ENCODE data around the gene MEG3. TPM values are rescaled to one million over a fixed set of nuclear protein-coding genes. Genes with fewer than 3 reads are reported as not detected.

The MEG3 gene
- total RNA-seq, 4 donors from 2014 or later: 5.0 to 28.9 (median 10.2) TPM

GRCh38 chr14:100884456-100884855 is 58.5 kb downstream of the MEG3 start:
- no peak for TF ChIP-seq POLR2A (IDR thresholded peaks at IDR 0.05)
- no peak for TF ChIP-seq EP300 (IDR thresholded peaks at IDR 0.05)
- TF ChIP-seq, protein P1, sequence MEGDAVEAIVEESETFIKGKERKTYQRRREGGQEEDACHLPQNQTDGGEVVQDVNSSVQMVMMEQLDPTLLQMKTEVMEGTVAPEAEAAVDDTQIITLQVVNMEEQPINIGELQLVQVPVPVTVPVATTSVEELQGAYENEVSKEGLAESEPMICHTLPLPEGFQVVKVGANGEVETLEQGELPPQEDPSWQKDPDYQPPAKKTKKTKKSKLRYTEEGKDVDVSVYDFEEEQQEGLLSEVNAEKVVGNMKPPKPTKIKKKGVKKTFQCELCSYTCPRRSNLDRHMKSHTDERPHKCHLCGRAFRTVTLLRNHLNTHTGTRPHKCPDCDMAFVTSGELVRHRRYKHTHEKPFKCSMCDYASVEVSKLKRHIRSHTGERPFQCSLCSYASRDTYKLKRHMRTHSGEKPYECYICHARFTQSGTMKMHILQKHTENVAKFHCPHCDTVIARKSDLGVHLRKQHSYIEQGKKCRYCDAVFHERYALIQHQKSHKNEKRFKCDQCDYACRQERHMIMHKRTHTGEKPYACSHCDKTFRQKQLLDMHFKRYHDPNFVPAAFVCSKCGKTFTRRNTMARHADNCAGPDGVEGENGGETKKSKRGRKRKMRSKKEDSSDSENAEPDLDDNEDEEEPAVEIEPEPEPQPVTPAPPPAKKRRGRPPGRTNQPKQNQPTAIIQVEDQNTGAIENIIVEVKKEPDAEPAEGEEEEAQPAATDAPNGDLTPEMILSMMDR (IDR thresholded peaks at IDR 0.05): no peak
- no peak for TF ChIP-seq POLR2AphosphoS5 (IDR thresholded peaks at IDR 0.05)
- H3K4me1 ChIP-seq: peaks cover 14% of the 10 kb centered on the region

GRCh38 chr14:100885196-100885595 is 59.3 kb downstream of the MEG3 start:
- Histone ChIP-seq H3K36me3 (no peaks in the 10 kb centered on the region), H3K4me3 (no peak overlapping the region), H3K9me3 (no peaks in the 10 kb centered on the region), H3K4me1 (peaks cover 14% of the 10 kb centered on the region), H3K27me3 (peaks cover 4% of the 10 kb centered on the region), H3K27ac (no peak overlapping the region)
- DNase-seq (ENCODE audit: low spot score in 2 of 2): peak in 1 of 2 donors; percentile 52
- no peak for TF ChIP-seq POLR2A (IDR thresholded peaks at IDR 0.05)
- no peak for TF ChIP-seq EP300 (IDR thresholded peaks at IDR 0.05)
- TF ChIP-seq POLR2AphosphoS5 (IDR thresholded peaks at IDR 0.05): no peak
- TF ChIP-seq, protein P1 (IDR thresholded peaks at IDR 0.05): no peak
- 51% methylated on average over 2 of the region's 2 CpGs for WGBS

More at GRCh38 chr14:100884456-100884855, 58.5 kb downstream of the MEG3 start:
- no peak overlapping the region for H3K4me3 ChIP-seq
- DNase-seq (ENCODE audit: low spot score in 2 of 2): no peak
- H3K27me3 ChIP-seq: peaks cover 4% of the 10 kb centered on the region
- WGBS: 97% methylated on average over 13 of the region's 13 CpGs
- no peak overlapping the region for H3K27ac ChIP-seq
- H3K9me3 ChIP-seq: no peaks in the 10 kb centered on the region
- no peaks in the 10 kb centered on the region for H3K36me3 ChIP-seq

- Histone ChIP-seq H3K36me3 (no peaks in the 10 kb centered on the region), H3K9me3 (no peaks in the 10 kb centered on the region), H3K27me3 (peaks cover 4% of the 10 kb centered on the region), H3K4me1 (peaks cover 14% of the 10 kb centered on the region), H3K4me3 (no peak overlapping the region), H3K27ac (no peak overlapping the region)
- DNase-seq (ENCODE audit: low spot score in 2 of 2): no peak
- no peak for TF ChIP-seq POLR2A (IDR thresholded peaks at IDR 0.05)
- TF ChIP-seq POLR2AphosphoS5 (IDR thresholded peaks at IDR 0.05): no peak
- no peak for TF ChIP-seq EP300 (IDR thresholded peaks at IDR 0.05)
- TF ChIP-seq, protein P1 (IDR thresholded peaks at IDR 0.05): no peak
- 59% methylated on average over 5 of the region's 5 CpGs for WGBS
Observed at GRCh38 chr14:100885617-100886016, 59.7 kb downstream of the MEG3 start.

GRCh38 chr14:100887728-100888335 is 61.9 kb downstream of the MEG3 start:
- no peak overlapping the region for H3K27ac ChIP-seq
- no peaks in the 10 kb centered on the region for H3K9me3 ChIP-seq
- H3K4me1 ChIP-seq: peaks cover 14% of the 10 kb centered on the region
- H3K27me3 ChIP-seq: peaks cover 6% of the 10 kb centered on the region
- H3K36me3 ChIP-seq: no peaks in the 10 kb centered on the region
- no peak overlapping the region for H3K4me3 ChIP-seq
- DNase-seq (ENCODE audit: low spot score in 2 of 2): peak in 1 of 2 donors; percentile 11
- 34% methylated on average over 6 of the region's 6 CpGs for WGBS
- no peak for TF ChIP-seq POLR2A (IDR thresholded peaks at IDR 0.05)
- no peak for TF ChIP-seq POLR2AphosphoS5 (IDR thresholded peaks at IDR 0.05)
- TF ChIP-seq, protein P1 (IDR thresholded peaks at IDR 0.05): no peak
- no peak for TF ChIP-seq EP300 (IDR thresholded peaks at IDR 0.05)

DNA sequence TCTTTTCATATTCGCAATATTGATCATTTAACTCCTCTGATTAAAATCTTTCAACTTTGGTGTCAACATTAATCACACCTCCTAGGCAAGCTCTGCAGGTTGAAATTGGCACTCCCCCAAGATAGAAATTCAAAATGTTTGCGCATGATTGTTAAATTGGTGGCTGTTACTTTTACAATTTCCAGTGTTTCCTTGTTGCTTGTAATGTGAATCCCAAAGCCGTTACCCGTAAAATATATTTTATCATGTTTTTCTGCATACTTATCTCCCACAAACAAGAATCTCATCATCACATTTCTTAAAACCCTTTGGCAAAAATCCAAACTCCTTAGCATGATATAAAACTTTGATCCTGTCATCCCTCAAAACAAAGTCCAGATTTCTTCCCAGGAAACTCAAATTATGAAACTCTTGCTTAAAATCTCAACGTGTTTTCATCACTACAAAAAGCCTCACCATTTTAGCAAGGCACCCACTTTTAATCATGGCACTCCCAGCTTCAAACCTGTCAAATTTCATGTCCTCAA is 62.9 kb downstream of the MEG3 start:
- WGBS: 46% methylated on average over 5 of the region's 5 CpGs
- H3K27me3 ChIP-seq: peaks cover 6% of the 10 kb centered on the region
- no peak overlapping the region for H3K4me3 ChIP-seq
- no peak for TF ChIP-seq POLR2AphosphoS5 (IDR thresholded peaks at IDR 0.05)
- no peak for TF ChIP-seq POLR2A (IDR thresholded peaks at IDR 0.05)
- no peak for TF ChIP-seq EP300 (IDR thresholded peaks at IDR 0.05)
- TF ChIP-seq, protein P1 (IDR thresholded peaks at IDR 0.05): no peak
- DNase-seq (ENCODE audit: low spot score in 2 of 2): no peak
- no peaks in the 10 kb centered on the region for H3K9me3 ChIP-seq
- H3K36me3 ChIP-seq: no peaks in the 10 kb centered on the region
- H3K27ac ChIP-seq: no peak overlapping the region
- H3K4me1 ChIP-seq: peaks cover 14% of the 10 kb centered on the region

All from suprapubic skin (tissue), 4 donors.